Breast epithelium (tissue), 4 donors: ENCODE results near the gene UBALD1. TPM values are rescaled to one million over a fixed set of nuclear protein-coding genes. Genes with fewer than 3 reads are reported as not detected.
A peak's percentile ranks its signal among the peaks of the same experiment; 100 is the strongest.

Source experiments
- DNase-seq, 2 donors: peaks; one replicate each; pipeline ENCODE4 v3.0.0-alpha.2; 2019; ENCODE audit warnings: low spot score in 2 of 2
- H3K27ac ChIP-seq, 2 donors: fragments of 200-600 bp; sonication (generic) in 1 of 2; one replicate each; pipeline ENCODE4 v1.5.1; 2016 to 2019; ENCODE audit warnings: mild to moderate bottlenecking in 1 of 2
- H3K27me3 ChIP-seq, 2 donors: fragments of 200-600 bp; sonication (generic) in 1 of 2; one replicate each; pipeline versions ENCODE4 v1.5.1 to v1.6.0; 2017 to 2019; ENCODE audit warnings: control low read depth in 1 of 2, mild to moderate bottlenecking in 1 of 2
- H3K36me3 ChIP-seq: fragments of 200-600 bp; one replicate; pipeline ENCODE4 v1.5.1; 2019
- H3K4me1 ChIP-seq, 2 donors: fragments of 200-600 bp; sonication (generic); one replicate each; pipeline ENCODE4 v1.5.1; 2016 to 2019; ENCODE audit warnings: control low read depth in 1 of 2
- H3K4me3 ChIP-seq, 3 donors: fragments of 200-600 bp; sonication (generic); 1 replicate in 2 of 3; 2 replicates in 1 of 3; pipeline ENCODE4 v1.5.1; 2016 to 2019; ENCODE audit warnings: mild to moderate bottlenecking in 3 of 3, moderate library complexity in 2 of 3
- H3K9me3 ChIP-seq, 2 donors: fragments of 200-600 bp; sonication (generic) in 1 of 2; one replicate each; pipeline ENCODE4 v1.5.1; 2016 to 2019; ENCODE audit warnings: control low read depth in 1 of 2
- POLR2A ChIP-seq: fragments of 450-650 bp; IDR thresholded peaks from one replicate; pipeline ENCODE4 v1.6.1; 2016; ENCODE audit warnings: antibody characterized with exemption, mild to moderate bottlenecking, moderate library complexity
- POLR2AphosphoS5 ChIP-seq, 3 donors: sonication (generic); formaldehyde crosslinking; IDR thresholded peaks; one replicate each; pipeline ENCODE4 v1.6.1; 2017; ENCODE audit warnings: antibody characterized with exemption in 3 of 3
- intact Hi-C: fragments of 100-400 bp; cut with DNase I; formaldehyde crosslinking; loops from one replicate; pipeline ENCODE4 v1.15.1; 2023; ENCODE audit warnings: low total_unique reads
- total RNA-seq, 3 donors: library from RNA; depleted of rRNA; stranded (reverse); fragments of >200 nt; gene quantifications; one replicate each; pipeline ENCODE4 v1.1.0, GENCODE V29; 2016
- TF ChIP-seq, protein P1 (sequence below), 3 donors: fragments of 450-650 bp; IDR thresholded peaks; one replicate each; pipeline ENCODE4 v1.5.1; 2016 to 2017; ENCODE audit warnings: antibody characterized with exemption in 3 of 3, mild to moderate bottlenecking in 3 of 3, moderate library complexity in 3 of 3

The UBALD1 gene
- total RNA-seq, 3 donors from 2014 or later: 5.8 to 11.3 (median 7.2) TPM

GRCh38 chr16:4659363-4660353 lies 45.0 kb upstream of the UBALD1 start:
- intact Hi-C loops: no loop called here

GRCh38 chr16:4656695-4657686 lies 42.3 kb upstream of the UBALD1 start:
- H3K27me3 ChIP-seq: no peaks in the 10 kb centered on the region
- no peaks in the 10 kb centered on the region for H3K36me3 ChIP-seq
- no peaks in the 10 kb centered on the region for H3K9me3 ChIP-seq
- H3K4me1 ChIP-seq: peaks cover 0 to 15% of the 10 kb centered on the region in 2 donors
- TF ChIP-seq POLR2A (no peak), POLR2AphosphoS5 (IDR thresholded peaks at IDR 0.05) (no peak)
- TF ChIP-seq, protein P1, sequence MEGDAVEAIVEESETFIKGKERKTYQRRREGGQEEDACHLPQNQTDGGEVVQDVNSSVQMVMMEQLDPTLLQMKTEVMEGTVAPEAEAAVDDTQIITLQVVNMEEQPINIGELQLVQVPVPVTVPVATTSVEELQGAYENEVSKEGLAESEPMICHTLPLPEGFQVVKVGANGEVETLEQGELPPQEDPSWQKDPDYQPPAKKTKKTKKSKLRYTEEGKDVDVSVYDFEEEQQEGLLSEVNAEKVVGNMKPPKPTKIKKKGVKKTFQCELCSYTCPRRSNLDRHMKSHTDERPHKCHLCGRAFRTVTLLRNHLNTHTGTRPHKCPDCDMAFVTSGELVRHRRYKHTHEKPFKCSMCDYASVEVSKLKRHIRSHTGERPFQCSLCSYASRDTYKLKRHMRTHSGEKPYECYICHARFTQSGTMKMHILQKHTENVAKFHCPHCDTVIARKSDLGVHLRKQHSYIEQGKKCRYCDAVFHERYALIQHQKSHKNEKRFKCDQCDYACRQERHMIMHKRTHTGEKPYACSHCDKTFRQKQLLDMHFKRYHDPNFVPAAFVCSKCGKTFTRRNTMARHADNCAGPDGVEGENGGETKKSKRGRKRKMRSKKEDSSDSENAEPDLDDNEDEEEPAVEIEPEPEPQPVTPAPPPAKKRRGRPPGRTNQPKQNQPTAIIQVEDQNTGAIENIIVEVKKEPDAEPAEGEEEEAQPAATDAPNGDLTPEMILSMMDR (IDR thresholded peaks at IDR 0.05): no peak
- H3K27ac ChIP-seq: no peak overlapping the region
- DNase-seq: no peak
- H3K4me3 ChIP-seq: no peak overlapping the region
- intact Hi-C loops: no loop called here

More at GRCh38 chr16:4659363-4660353, 45.0 kb upstream of the UBALD1 start:
- TF ChIP-seq POLR2AphosphoS5 (IDR thresholded peaks at IDR 0.05): no peak
- TF ChIP-seq, protein P1 (IDR thresholded peaks at IDR 0.05): no peak
- no peak for TF ChIP-seq POLR2A
- Histone ChIP-seq H3K27ac (peak overlapping the region in 1 of 2 donors; percentile 38), H3K36me3 (no peaks in the 10 kb centered on the region), H3K9me3 (no peaks in the 10 kb centered on the region), H3K4me1 (peaks cover 0 to 15% of the 10 kb centered on the region in 2 donors), H3K27me3 (no peaks in the 10 kb centered on the region), H3K4me3 (no peak overlapping the region)
- no peak for DNase-seq

- TF ChIP-seq, protein P1 (IDR thresholded peaks at IDR 0.05): no peak
- no peak overlapping the region for H3K27ac ChIP-seq
- no peak for DNase-seq
- intact Hi-C loops: no loop called here
- H3K36me3 ChIP-seq: no peaks in the 10 kb centered on the region
- H3K9me3 ChIP-seq: no peaks in the 10 kb centered on the region
- H3K4me1 ChIP-seq: peaks cover 0 to 7% of the 10 kb centered on the region in 2 donors
- H3K4me3 ChIP-seq: no peak overlapping the region
- H3K27me3 ChIP-seq: no peaks in the 10 kb centered on the region
These were observed 41.5 kb upstream of the UBALD1 start for GRCh38 chr16:4656221-4656620.

GRCh38 chr16:4655801-4656200 lies 41.1 kb upstream of the UBALD1 start:
- no peaks in the 10 kb centered on the region for H3K27me3 ChIP-seq
- H3K4me1 ChIP-seq: peaks cover 0 to 6% of the 10 kb centered on the region in 2 donors
- H3K27ac ChIP-seq: no peak overlapping the region
- TF ChIP-seq POLR2A (no peak), POLR2AphosphoS5 (IDR thresholded peaks at IDR 0.05) (no peak)
- TF ChIP-seq, protein P1 (IDR thresholded peaks at IDR 0.05): no peak
- intact Hi-C loops: no loop called here
- H3K36me3 ChIP-seq: no peaks in the 10 kb centered on the region
- no peak for DNase-seq
- H3K4me3 ChIP-seq: no peak overlapping the region
- H3K9me3 ChIP-seq: no peaks in the 10 kb centered on the region
